ENCODE data around the gene CLK4.

Gene CLK4

DNA sequence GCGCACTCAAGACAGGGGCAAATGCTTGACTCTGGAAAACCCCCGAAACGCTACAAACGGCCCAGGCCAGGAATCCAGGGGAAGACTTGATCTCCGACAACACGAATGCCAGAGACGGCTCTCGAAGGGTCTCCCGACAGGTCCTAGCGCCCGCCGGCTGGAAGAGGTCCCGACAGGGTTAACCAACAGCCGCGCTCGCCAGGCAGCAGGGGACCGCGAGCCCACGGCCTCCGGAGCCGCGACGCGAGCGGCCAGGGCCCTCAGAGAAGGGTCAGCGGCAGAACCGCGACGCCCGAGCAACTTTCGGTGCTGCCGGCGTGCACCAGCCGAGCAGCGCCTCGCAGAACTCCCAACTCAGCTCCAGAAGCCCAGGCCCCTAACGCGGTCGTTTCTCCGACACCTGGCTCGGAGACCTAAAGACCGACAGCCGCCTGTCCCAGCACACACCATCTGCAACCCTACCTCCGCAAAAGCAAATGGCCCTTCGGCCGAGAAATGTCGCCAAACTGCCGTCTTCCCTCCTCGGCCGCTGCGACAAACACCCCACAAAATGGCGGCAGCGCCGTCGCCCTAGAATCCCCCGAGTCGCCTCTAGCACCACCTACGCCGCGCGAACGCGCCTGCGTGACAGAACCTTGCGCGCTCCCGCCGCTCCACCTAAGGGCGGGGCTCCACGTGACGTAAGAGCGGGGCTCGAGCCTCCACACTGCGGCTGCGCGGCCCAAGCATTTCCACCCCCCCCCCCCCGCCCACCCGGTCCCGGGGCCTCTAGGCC lies at the start of gene CLK4:
TSS of gene CLK4 (minus strand) at position 567 of the 775 bp plus-strand sequence. CDS start 3,634 bp downstream, outside the sequence.
- DNase-seq (ENCODE audit: low spot score): peak; percentile 94

DNA sequence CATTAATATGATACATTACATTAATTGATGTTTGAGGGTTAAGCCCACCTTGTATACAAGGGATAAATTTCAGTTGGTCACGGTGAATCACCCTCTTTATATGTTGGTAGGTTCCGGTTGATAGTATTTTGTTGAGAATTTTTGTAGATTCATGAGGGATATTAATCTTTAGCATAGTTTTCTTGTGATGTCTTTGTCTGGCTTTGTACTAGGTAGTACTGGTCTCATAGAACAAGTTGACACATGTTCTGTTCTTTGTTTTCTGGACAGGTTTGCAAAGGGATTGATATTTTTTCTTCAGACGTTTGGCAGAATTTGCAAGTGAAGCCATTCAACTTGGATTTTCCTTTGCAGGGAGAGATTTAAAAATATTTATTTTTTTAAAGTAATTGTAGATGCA lies 49.1 kb upstream of the CLK4 start:
- no peak for DNase-seq (ENCODE audit: low spot score)

DNA sequence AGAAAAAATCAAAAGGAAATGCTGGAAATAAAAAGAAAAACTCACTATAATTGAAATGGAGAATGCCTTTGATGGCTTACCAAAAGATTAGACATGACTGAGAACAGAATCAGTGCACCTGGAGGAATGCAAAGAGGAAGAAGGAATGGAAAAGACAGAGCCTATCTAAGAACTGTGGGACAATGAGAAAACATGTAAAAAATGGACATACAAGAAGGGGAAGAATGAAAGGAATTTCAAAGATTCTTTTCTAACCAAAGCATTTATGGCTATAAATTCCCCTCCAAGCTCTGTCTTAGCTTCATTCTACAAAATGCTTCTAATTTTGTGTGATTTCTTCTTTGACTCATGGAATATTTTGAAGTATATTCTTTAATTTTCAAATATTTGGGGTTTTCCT lies 47.5 kb upstream of the CLK4 start:
- no peak for DNase-seq (ENCODE audit: low spot score)

DNA sequence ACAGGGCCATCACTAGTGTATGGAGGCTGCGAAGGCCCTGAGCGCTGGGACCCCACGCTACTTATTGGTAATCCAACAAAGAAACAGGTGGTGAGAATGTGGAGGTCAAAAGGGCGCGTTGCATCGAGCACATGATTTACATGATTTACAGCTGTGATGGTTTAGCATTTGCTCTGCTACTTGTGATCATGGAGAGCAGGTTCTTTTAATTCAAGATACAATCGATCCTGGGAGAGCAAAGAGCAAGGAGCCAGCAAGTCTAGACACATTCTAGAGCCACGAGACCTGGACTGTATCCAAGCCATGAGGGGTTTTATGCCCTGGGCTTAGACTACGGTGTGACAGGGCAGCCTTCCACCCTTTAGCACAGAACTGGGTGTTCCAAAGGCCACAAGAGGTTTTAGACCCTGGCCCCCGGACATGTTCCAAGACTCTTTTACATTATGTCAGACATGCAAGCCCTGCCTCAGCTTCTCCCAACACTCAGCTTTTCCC lies 47.0 kb upstream of the CLK4 start:
- DNase-seq (ENCODE audit: low spot score): no peak

DNA sequence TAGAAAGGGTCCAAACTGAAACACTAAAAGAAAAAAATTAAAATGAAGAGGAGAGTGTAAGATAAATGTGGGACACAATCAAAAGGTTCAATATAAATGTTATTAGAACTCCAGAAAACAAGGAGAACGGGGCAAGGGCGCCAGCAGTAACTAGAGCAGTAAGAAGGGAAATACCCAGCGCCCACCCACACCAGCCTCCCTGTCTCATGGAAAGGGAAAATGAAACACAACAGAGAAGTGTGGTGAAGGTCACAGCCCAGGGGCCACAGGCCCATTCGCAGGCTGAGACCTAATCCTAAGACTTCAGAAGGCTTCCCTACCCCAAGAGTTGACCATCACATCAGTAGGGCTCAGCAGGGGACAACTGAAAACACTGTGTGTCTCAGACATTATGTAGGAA lies 45.8 kb upstream of the CLK4 start:
- no peak for DNase-seq (ENCODE audit: low spot score)

DNA sequence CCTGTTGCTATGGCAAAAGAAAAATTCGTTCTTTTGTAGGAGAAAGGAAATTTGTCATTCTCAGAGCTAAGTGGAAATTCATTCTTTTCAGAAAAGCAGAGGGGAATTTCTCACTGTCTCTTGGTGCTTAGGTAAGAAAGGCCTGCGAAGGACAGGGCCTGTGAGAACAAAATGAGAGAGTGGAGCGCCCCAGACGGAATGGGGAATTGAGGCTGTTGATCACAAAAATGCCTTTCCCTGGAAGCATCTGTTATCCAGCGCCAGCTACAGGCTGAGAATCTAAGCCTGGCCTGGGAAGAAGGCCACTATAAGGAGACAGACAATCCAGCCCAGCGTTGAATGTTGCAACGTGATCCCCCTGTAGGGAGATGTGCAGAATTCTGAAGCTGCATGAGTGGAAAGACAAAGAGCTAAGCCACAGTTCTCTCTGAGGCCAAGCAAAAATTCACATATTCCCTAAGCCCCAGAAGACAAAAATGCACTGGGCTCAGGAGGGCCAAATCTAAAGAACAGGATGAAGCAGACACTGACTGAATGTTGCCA lies 44.8 kb upstream of the CLK4 start:
- no peak for DNase-seq (ENCODE audit: low spot score)

DNA sequence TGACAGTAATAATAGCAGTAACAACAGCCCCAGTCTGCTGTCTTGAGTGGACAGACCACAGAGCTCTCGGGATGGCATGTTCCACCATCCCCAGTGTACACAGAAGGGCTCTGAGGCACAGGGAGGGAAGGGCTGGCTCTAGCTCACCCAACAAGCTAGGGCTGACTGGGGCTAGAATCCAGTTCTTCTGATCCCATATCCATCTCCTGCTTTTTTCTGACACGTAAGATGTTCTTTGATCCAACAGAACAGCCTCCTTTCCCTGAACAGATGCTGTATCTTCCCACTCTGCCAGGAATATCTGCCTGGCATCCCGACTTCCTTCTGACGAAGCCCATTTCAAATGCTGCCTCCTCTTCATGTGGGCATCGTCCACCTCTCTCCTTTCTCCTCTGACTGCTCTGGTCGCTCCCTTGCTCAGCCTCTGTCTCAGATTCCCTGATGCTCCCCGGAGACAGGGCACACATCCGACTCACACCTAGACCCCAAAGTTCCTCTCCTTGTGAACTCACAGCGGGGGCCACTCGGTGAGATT lies 43.6 kb upstream of the CLK4 start:
- DNase-seq (ENCODE audit: low spot score): no peak

DNA sequence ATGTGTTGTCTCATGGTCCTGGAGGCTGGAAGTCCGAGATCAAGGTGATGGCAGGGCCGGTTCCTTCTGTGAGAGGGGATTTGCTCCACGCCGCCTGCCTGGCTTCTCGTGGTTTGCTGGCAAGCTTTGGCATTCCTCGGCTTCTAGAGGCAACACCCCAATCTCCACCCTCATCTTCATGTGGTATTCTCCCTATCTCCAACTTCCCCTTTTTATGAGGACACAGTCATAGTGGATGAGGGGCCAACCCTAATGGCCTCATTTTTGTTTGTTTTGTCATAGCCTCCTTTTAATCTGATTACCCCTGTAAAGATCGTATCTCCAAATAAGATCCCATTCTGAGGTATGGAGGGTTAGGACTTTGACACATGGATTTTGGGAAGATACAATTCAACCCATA lies 41.7 kb upstream of the CLK4 start:
- DNase-seq (ENCODE audit: low spot score): no peak

DNA sequence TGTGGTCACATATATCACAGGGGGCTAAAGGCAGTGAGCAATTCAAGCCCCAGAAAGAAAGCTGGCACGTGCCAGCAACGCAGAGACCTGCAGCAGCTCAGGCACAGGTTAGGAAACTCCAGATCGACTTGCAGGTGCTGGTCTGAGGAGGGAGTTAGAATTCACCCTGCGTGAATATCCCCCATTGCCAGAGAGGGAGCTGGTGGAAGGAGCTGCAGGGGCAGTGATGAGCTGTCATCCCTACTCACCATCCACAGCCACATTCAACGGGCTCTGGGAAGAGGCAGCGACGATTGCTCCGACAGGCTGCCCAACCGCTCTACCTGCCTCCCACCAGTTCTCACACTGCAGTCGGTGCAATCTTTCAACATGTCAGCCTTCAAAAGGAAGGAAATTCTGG lies 40.8 kb upstream of the CLK4 start:
- no peak for DNase-seq (ENCODE audit: low spot score)

DNA sequence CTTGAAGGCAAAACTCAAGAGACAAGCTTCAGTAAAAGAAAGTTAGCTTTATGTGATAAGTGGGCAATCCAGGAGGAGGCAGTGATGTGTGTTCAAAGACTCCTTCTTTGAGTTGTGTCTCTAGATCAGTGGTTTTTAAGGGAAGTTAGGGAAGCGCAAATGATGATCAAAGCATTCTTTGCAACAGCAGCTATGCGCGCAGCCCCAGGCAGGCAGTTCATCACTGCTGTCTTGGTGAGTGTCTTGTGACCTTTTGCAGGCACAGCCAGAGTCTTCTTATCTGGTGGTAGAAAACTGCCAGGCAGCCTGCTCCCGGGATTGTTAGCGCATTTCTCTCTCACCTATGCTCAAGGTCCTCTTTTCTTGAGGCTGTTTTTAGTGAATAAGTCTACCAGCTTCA lies 40.3 kb upstream of the CLK4 start:
- DNase-seq (ENCODE audit: low spot score): no peak

DNA sequence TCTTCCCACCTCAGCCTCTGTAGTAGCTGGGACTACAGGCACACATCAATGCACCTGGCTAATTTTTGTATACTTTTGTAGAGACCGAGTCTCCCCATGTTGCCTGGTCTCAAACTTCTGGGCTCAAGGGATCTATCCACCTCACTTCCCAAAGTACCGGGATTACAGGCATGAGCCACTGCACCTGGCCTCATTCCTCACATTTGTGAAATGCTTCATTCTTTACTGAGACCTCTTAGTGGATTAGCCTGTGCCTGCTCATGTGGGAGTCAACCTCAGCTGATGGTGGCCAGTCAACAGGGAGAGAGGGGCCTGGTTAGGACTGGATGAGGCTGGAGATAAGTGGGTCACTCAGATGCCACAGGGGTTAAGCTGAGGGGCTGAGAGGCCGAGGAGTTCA lies 37.3 kb upstream of the CLK4 start:
- DNase-seq (ENCODE audit: low spot score): no peak

DNA sequence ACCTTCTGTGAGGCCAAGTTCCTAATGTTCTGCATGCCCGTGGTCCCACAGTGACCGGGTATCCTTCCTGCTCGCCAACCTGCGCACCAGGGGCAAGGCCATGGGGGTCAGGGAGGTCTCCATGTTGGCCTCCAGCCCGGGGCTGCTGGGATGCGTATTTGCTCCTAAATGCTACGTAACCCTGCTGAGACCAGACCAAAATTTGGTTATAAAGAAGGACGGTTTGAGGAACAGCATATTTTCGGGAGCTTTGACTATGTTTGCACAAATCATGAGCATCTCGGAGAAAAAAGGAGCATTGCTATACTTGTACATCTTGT lies 35.7 kb upstream of the CLK4 start:
- DNase-seq (ENCODE audit: low spot score): no peak

DNA sequence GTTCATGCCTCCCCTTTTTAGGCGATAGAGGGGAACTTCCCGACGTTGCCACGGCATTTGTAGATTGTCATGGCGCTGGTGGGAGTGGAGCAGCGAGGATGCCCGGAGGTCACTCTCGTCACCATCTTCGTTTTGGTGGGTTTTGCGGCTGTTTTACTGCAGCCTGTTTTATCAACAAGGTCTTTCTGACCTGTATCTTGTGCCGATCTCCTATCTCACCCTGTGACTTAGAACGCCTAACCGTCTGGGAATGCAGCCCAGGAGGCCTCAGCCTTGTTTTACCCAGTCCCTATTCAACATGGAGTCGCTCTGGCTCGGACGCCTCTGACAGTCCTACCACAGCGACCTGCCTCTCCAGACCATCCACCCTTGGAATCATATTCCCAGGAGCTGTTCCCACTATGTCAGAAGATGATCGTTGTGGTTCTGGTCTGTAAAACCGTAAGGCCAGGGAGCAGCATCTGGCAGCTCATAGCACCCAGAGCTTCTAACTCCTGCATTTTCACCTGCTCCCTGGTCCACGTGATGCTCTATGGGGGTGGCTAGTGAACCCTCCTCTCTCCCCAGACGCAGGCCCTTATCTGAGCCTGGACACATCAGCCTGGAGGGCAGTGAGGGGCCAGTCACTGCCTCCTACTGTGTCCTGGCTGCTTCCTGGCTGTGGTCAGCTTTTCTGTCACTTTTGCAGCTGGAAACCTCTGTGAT lies 35.1 kb upstream of the CLK4 start:
- DNase-seq (ENCODE audit: low spot score): no peak

DNA sequence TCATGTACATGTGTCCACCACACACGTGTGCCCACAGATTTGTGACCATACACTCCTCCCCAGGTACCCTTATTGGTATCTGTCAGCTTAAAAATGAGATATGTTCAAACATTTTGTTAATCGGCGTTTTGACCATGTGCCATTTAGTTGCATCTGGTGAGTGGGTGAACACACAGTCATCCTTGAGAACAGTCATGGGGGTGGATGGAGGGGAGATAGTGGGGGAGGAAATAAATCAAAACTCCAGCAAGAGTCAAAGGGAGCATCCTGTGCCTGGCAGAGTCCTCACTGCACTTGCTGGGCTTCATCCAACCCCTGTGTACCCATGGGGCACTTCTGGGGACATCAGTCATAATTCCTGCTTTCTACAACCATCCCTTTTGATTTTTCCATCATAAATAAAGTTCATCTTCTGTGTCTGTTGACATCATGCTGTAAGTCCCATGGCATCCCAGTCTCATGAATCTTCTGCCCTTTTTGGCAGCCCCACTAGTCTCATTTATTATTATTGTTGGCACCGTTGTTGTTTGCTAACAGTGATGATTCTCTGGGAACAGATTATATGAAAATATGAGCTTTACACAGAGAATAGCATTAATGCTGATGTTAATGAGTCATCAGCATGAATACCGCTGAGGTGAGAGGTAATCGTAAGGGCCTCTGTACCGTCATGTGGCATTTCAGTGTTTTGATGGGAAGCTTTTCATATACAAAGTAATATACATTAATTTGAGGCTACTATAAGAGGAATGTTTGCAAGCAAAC lies 24.4 kb upstream of the CLK4 start:
- DNase-seq (ENCODE audit: low spot score): no peak

DNA sequence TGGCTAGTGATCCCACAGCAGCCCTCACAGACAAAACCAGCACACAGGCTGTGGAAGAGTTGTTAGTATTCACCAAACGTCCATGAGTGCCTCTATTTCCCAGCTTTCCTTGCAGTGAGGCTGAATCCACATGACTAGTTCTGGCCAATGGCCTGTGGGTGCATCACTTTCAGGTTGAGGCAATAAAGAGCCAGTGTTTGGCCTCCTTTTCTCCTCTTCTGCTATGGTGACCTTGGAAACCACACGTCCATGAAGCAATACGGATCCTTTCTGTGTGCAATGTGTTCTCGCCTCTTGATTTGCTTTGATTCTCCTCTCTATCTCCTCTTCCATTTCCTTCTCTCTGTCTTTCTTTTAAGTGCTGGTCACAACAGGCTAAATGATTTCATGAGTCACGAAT lies 23.4 kb upstream of the CLK4 start:
- no peak for DNase-seq (ENCODE audit: low spot score)

DNA sequence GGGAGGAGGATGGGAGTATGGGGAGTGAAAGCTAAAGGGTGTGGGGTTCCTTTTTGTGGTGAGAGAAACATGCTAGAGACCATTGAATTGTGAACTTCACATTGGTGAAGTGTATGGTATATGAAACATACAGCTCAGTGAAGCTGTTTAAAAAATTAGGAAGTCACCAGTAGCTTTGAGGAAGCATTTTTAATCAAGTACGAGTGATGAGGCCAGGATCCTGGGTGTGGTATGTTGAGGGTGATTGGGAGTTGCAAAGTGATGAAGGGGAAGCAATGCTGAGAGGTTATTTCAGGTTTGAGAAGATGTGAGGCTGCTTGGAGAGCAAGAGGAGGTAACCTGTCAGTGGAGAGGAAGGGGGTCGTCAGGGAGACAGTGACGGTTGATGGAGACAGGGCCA lies 22.7 kb upstream of the CLK4 start:
- no peak for DNase-seq (ENCODE audit: low spot score)

DNA sequence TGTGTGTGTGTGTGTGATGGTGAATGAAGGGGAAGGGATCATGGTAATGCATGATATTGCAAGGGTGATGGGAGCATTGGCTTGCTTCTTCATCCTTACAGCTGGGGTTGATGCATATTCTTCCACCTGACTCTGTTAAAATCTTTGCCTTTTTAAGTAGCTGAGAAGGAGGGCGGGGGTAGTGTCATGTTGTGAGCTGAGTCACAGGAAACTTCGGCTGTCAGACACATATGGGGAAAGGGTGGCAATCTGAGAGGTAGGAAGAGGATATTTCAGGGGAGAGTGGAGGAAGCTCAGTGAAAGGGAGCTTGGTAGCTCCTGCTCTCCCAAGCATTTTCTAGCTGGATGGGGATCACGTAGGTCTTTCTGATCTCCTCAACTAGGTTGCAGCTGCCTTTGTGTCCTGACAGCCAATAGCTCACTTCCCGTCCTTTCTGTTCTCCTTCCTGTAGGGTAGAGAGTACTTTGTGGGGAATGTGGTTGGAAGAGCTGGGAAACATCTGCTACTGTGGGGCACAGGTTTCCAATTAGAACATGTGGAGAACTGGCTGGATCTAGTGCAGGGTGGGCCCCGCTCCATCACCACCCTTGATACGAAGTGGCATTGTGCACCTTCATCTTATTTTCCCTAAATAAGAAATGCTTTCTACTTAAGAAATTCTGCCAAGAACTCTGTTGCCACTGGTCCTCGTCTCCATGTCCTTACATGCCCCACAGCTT lies 18.1 kb upstream of the CLK4 start:
- no peak for DNase-seq (ENCODE audit: low spot score)

DNA sequence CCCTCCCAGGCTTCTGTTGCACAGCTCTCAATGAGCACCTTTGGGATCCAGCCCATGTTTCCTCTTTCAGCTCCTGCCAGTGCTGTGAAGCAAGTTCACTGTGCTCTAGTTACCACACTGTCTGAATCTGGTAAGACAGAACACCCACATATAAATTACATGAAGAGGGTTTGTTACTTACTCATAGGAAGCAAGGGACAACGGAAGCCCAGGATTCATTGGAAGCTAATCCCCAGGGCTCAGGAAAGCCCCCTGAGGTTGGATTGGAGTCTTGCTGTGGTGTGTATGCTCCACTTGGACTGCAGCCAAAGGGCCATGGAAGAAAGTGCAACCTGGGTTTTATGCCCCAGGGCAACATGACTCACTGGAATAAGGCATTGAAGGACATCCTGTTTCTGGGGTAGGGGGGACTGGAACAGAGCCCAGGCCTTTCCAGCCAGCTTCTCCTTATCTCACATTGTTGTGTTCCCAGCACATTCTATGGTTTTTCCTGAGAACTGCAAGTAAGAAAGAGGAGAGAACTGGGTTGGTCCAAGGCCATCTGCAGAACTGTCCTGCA lies 15.6 kb upstream of the CLK4 start:
- no peak for DNase-seq (ENCODE audit: low spot score)

DNA sequence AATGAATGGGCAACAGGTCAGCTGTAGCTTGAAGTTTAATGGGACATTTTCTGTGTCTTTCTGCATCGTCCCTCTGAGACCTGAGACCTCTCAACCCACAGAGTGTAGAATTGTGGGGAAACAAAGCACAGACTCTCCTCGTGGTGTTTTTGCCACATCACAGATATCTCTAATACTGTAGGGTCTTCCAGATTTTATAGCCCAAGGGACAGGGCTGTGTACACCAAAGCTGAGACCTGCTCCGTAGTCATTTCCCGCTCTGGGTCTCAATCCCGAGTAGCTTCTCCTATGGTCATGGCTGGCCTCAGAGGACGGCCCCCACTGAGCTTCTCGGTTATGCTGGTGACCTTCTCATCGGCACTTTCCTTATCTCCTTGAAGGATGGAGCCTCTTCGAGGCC lies 14.9 kb upstream of the CLK4 start:
- no peak for DNase-seq (ENCODE audit: low spot score)

DNA sequence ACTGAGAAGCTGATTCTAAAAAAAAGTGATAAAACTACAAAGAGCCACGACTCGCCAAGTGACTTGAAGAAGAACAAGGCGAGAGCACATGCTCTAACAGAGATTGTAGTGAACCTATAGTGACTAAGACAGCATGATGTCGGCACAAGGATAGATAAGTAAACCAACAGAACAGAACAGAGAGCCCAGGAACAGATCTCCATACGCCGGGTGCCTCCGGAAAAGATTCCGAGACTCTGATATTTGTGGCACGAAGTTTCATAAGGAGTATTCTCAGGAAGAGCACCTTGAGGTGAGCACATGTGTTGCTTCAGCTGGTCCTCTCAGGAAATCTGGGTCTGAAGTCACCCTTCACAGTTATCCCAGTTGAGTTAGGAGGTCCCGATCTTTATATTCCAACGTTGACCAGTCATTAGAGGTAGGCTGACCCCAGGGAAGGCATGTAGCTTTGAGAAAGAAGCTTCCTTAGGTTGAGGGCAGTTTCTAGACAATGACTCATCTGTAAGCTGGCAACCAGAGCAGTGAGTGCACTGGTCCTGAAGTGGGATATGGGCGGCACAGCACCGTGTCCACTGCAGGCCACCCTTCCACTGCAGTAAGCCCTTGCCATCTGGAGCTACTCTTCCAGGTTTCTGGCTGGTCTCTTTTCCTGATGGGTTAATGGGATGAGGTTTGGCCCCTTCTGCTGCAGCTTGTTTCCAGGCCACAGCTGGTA lies 13.6 kb upstream of the CLK4 start:
- DNase-seq (ENCODE audit: low spot score): no peak

All from ecto neural progenitor cell (in vitro differentiated cells).